ENCODE data around the gene BRD9.
"Not testable (repeated sequence)": the region's sequence is repeated elsewhere in the genome, so short reads cannot be mapped to it uniquely, and the experiment has no call there.

Gene BRD9

DNA sequence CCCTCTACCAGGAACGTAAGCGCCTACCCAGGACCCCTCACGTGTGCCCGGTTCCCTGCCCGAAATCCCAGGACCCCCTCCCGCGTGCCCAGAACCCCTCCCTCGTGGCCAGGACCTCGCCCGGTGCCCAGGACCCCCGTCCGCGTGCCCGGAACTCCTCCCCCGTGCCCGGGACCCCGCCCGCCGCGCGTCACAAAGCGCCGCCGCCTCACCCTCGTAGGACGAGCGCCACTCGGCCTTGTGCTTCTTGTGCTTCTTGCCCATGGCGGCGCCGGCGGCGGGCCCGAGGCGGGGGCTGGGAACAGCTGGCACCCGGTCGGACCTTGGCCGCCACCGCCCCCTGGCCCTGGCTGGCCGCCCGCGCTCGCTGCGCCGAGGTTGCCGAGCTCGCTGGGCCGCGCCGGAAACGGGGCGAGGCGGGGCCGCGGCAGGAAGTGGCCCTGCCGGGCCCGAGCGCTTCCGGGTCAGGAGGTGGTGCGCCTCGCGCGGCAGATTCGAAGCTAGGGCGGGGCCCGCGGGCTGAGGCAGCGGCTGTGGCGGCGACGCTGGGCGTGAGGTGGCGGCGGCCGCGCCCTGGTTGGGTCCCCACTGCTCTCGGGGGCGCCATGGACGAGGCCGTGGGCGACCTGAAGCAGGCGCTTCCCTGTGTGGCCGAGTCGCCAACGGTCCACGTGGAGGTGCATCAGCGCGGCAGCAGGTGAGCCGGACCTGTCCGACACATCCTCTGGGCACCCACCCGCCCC lies at the start of gene BRD9, which contains the start of gene TRIP13:
BRD9 (minus strand) TSS at position 408 of the 743 bp plus-strand sequence; CDS start at position 264, 144 bp downstream.
TRIP13 (plus strand) TSS at position 491 of the 743 bp plus-strand sequence; CDS start at position 606, 115 bp downstream.
- DNase-seq (ENCODE audit: low read depth) = peak; percentile 78

DNA sequence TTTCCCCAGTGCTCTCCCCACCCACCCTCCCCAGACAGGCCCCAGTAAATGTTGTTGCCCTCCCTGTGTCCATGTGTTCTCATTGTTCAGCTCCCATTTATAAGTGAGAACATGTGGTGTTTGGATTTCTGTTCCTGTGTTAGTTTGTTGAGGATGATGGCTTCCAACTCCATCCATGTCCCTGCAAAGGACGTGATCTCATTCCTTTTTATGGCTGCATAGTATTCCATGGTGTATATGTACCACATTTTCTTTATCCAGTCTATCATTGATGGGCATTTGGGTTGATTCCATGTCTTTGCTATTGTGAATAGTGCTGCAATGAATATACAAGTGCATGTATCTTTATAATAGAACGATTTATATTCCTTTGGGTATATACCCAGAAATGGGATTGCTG lies 48.1 kb upstream of the BRD9 start:
- DNase-seq (ENCODE audit: low read depth) = not testable (repeated sequence)

DNA sequence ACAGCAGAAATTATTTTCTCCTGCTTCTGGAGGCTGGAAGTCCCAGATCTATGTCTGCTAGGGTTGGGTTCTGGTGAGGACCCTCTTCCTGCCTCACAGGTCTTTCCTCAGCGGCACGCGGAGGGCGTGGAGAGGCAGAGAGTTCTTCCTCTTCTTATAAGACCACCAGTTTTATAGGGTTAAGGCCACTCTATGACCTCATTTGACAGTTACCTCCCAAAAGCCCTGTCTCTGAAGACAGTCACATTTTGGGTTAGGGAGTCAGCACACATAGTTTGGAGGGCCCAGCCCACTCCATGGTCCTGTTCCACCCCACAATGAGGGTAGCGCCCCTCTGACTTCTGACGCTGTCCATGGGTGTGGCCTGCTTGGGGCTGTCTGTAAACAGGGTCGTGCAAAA lies 46.8 kb upstream of the BRD9 start:
- DNase-seq (ENCODE audit: low read depth) = no peak

DNA sequence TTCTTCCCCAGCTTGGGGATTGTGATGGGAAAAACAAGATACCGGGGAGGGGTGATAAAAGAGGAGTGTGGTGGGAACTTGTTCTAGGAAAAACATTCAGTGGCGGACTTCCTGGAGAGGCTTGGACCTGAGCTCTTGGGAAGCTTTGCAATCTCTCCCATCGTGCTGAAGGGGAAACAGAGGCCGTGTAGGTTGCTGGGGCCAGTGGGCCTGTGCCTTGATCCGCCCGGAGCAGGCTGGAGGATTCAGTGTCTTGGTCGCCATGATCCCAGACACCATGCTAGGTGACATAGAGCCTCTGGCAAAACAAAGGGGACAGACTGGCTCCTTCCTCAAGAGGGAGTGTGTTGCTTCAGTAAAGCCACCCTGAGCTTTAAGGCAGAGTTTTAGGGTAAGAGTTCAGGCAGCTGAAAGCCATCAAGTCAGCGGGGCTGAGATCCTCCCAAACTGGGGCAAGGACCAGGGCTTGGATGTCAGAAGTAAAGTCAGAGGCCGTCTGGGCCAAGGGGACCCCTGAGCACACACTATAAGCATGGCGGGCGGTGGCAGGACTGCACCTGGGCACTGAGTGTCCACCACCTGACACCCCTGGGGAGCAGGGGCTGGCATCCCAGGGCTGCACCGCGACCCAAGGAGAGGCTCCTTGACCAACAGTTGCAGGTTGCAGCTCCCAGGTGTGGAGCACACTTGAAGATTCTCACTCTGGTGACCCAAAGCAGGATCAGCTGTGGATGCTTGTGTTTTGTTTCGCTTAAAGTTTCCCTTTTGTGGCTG lies 44.7 kb upstream of the BRD9 start:
- DNase-seq (ENCODE audit: low read depth) = no peak

DNA sequence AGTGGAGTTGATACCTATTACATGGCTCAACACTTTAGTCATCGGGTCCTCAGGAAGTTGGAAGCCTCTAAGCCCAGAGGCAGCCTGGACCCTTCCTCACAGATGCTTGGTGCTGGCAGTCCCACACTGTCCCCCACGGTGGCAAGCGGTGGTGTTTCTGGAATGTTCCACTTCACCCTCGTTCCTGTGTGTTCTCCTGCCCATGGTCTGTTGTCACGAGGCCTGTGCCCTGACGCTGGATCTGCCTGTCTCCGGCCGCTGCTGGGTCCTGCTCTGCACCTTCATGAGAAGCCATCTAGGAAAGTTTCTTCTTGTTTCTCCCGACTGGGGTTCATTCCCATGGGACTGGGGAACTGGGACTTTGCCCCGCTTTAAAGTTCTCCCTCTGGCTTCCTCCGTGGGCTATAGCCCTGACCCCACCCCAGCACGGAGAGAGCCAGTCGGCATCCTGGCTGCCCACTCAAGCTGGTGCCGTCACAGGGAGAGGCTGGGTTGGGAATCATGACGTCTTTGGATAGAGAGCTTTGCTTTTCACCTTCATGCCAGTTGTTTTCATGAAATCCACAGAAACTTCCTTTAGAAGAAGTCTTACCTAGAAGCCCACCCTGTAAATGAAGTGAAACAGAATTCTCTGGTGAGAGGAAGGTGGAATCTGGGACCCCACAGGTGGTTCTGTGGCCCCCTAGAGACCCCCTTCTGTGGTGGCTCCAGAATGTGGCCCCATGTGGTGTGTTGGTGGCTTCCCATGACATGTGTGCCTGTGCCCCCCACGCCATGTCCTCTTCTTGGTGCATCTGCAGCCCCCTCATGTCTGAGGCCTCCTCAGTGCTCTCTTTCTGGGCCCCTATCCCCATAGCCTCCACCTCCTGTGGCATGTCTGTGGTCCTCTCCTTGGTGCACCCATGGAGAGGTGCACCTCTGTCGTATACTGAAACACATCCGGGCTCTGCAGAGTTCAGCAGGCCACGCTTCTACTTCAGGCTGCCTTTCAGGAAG lies 43.8 kb upstream of the BRD9 start:
- no peak for DNase-seq (ENCODE audit: low read depth)

DNA sequence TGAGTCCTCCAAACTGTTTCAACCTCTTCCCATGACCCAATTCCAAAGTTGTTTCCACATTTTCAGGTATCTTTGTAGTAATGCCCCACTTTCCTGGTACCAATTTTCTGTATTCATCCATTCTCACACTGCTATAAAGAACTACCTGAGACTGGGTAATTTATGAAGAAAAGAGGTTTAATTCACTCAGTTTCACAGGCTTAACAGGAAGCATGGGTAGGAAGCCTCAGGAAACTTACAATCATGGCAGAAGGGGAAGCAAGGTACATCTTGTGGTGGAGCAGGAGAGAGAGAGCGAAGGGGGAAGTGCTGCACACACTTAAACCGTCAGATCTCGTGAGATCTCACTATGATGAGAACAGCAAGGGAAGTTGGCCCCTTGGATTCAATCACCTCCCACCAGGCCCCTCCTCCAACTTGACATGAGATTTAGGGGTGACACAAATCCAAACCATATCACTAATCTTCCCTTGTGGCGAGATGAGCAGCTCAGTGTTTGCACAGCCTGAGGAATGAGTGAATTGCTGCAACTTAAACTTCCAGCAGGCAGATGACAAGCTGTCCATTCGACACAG lies 43.0 kb upstream of the BRD9 start:
- no peak for DNase-seq (ENCODE audit: low read depth)

DNA sequence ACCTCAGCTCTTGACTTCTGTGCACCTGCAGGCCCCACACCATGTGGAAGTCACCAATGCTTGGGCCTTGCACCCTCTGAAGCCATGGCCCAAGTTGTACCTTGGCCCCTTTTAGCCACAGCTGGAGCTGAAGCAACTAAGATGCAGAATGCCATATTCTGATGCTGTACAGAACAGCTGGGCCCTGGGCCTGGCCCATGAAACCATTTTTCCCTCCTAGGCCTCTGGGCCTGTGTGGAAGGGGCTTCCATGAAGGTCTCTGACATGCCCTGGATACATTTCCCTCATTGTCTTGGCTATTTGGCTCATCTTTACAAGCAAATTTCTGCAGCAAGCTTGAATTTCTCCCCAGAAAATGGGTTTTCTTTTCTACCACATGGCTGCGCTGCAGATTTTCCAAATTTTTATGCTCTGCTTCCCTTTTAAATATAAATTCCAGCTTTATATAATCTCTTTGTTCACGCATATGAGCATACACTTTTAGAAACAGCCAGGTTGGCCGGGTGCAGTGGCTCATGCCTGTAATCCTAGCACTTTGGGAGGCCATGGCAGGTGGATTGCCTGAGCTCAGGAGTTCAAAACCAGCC lies 41.9 kb upstream of the BRD9 start:
- not testable (repeated sequence) for DNase-seq (ENCODE audit: low read depth)

DNA sequence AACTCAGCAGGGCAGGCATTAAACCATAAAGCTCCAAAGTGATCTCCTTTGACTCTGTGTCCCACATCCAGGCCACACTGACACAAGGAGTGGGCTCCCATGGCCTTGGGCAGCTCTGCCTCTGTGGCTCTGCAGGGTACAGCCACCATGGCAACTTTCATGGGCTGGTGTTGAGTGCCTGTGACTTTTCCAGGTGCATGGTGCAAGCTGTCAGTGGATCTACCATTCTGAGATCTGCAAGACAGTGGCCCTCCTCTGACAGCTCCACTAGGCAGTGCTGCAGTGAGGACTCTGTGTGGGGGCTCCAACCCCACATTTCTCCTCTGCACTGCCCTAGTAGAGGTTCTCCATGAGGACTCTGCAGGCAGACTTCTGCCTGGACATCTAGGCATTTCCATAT lies 41.4 kb upstream of the BRD9 start:
- DNase-seq (ENCODE audit: low read depth) = not testable (repeated sequence)

DNA sequence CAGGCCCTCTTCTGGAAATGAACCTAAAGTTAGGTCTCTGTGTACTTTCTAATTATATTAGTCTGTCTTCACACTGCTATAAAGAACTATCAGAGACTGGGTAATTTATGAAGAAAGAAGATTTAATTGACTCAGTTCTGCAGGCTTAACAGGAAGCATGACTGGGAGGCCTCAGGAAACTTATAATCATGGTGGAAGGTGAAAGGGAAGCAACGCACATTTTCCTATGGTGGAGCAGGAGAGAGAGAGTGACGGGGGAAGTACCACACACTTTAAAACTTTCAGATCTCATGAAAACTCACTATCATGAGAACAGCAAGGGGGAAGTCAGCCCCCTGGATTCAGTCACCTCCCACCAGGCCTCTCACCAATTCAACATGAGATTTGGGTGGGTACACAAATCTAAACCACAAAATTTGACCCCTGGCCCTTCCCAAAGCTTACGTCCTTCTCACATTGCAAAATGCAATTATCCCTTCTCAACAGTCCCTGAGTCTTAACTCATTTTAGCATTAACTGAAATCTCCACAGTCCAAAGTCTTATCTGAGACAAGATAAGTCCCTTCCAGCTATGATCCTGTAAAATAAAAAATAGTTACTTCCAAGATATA lies 40.8 kb upstream of the BRD9 start:
- no peak for DNase-seq (ENCODE audit: low read depth)

DNA sequence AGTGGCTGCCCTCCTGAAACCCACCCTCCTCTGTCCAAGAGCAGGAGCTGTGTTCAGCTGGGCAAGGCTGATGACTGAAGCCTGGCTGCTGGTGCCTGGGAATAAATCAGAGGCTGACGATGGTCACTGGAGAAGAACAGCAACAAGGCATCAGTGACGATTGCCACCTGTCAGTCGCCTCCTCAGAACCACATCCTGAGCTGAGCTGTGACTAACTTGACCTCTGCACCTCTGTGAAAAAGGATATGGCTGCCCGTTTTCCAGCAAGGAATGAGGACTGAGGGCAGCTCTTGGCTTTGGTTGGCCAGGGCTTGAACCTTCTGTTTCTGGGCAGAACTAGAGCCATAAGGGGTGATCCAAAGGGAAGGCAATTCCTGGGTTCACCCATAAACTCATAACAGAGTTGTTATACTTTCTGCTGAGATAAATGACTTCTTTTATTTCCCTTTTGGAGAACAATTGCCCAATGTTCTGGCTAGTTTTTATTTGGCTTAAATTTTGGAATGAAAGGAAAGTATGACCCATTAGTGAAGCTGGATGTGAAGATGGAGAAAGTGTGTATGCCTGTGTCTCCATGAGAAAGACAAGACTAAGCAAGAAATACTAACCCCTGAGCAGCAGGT lies 40.1 kb upstream of the BRD9 start:
- no peak for DNase-seq (ENCODE audit: low read depth)

DNA sequence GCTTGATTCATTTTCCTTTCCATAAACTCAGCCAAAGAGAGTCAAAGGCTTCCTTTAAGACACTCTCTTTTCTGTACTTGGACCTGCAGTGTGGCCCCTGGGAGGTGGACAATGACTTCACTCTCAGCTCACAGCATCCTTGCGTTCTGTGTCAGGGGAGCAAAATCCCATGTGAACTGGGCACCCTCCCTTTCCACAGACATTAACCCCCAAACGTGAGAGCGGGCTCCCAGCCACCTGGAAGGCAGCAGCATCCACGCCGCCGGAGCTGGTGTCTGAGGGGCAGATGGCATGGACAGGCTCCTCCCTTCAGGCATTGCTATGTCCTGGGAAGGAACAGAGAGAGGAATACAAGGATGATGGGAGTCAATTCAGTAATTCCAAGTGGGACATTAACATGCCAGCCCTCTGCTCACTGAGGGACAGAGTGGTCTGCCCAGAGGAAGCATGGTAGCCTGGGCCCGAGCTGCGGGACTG lies 39.6 kb upstream of the BRD9 start:
- no peak for DNase-seq (ENCODE audit: low read depth)

DNA sequence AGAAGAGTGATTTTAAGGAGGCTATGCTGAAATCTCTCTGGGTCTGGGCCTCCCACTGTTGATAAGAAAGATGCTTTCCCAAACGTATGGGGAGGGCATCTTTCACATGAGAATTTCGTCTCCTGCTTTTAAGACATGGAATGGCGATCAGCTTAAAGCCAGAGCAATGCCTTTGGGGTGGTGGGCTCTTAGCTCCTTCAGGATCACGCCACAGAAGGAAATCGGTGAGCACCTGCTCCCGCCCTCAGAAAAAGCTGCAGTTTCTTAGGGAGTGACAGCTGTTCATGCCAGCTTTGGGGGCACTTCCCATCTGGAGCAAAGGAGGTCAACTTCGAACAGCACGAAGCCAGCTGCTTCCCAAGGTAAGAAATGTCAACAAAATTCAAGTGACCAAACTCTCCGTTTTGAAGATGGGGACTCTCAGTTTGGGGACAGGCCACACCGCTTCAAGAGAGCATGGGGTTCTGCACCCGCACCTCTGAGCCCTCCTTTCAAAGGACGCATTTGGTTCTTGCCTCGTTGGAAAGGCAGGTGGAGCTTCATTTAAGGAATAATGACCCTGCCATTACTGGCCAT lies 39.1 kb upstream of the BRD9 start:
- no peak for DNase-seq (ENCODE audit: low read depth)

DNA sequence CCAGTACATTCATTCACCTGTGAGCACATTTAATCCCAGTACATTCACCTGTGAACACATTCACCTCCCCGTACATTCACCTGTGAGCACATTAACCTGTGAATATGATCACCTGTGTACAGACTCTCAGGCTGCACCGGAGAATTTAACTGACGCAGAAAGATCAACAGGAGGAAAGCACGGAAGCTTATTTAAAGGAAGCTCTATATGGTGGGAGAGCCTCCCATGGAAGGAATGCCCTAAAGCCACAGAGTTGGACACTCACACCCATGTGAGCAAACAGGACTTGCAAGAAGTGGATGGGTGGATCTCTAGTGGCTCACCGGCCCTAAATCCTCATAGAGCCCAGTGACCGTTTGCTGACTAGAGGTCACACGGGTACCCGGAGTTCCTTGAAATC lies 38.3 kb upstream of the BRD9 start:
- no peak for DNase-seq (ENCODE audit: low read depth)

DNA sequence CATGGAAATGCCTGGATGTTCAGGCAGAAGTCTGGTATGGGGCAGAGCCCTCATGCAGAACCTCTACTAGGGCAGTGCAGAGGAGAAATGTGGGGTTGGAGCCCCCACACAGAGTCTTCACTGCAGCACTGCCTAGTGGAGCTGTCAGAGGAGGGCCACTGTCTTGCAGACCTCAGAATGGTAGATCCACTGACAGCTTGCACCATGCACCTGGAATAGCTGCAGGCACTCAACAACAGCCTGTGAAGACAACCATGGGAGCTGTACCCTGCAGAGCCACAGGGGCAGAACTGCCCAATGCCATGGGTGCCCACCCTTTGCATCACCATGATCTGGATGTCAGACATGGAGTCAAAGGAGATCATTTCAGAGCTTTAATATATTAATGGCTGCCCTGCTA lies 37.0 kb upstream of the BRD9 start:
- DNase-seq (ENCODE audit: low read depth) = no peak

DNA sequence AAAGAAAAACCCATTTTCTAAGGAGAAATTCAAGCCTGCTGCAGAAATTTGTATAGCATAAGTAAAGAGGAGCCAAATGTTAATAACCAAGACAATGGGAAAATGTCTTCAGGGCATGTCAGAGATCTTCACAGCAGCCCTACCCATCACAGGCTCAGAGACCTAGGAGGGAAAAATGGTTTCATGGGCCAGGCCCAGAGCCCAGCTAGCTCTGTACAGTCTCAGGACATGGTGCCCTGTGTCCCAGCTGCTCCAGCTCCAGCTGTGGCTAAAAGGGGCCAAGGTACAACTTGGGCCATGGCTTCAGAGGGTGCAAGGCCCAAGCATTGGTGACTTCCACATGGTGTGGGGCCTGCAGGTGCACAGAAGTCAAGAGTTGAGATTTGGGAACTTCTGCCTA lies 36.6 kb upstream of the BRD9 start:
- not testable (repeated sequence) for DNase-seq (ENCODE audit: low read depth)

DNA sequence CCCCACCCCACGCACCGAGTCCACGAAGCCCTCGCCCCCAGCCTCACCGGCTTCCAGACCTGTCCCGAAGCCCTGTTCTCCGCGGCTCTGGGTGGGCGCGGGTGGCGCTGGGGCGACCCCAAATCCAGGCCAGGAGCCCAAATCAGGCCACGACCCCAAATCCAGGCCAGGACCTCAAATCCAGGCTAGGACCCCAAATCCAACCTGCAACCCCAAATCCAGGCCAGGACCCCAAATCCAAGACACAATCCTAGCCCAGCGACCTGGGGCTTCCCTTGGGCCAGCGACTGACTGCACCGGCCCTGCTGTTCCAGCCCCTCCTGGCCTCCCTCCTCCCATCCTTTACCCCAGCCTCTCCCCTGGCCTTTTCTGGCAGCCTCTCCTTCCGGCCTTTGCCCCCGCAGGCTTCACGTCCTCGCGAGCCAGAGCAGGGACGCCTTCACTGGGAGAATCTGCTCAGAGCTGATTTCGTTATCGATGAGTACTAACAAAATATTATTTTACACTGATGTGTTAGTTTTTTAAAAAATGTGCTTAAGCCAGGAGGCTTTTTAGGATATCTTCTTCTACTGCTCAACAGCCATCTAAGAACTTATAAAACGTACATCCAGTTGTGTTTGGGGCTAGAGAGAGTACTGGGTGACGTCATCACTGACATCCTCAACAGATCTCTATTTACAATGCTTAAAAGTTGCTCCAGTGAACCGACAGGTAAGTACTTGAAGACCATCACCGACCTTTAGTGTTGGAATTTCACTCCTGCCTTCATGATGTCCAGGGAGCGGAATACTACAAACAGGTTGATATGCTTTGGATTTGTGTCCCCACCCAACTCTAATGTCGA lies 34.8 kb upstream of the BRD9 start:
- no peak for DNase-seq (ENCODE audit: low read depth)

DNA sequence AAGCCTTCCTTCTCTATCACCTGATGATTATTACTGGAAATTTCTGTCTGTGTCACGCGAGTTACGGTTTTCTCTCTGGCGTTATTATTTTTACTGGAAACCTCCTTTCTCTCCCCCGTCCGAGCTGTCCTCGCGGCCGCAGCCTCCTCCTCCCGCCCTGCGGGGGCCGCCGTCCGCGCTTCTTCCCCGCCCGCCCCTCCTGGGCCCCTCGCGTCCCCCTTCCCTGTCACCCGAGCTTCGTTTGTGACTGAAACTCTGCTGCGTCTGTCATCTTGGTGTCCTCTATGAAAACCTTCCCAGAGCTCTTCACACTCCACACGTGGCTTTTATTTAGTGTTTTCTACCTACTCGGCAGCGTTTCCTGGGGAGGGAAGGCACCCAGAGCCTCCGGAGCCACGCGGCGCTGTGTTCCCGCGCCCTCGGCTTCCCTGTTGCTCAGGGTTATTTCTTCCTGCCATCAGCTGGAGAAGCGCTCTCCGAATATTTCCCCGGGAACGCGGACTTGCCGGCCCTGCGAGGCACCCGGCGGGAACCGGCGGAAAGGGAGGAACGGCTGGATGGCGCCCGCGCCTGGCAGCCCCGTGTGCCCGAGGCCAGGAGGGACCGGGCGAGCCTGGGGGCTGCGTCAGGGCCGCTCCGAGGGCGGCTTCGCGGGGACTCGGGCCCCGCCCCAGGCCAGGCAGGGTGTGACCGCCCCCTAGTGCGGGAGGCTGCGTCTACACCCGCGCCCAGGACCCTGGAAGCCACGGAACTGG lies 34.0 kb upstream of the BRD9 start:
- no peak for DNase-seq (ENCODE audit: low read depth)

DNA sequence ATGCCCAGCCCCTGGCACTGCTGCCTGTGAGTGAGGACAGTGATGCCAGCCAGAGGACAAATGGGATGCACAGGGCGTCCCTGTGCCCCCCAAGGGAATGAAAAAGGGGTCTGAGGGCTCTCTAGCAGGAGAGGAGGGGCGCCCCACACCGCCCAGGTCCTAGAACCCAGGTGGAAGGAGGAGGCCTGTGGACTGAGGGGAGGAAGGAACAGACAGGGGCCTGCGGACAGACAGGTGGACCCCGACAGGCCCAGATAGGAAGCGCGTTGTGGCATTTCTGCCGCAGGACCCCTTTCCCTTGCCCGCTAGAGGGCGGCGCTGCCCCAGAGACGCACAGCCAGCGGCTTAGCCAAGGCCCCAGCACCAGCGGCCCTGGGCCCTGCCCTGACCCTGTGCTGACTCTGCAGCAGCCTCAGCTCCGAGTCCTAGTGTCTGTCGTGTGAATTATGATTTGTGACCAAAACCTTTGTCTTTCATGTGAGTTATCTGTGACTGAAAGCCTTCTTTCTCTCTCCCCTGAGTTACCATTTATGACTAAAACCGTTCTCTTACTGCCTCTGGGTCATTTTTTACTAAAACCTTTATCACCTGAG lies 30.8 kb upstream of the BRD9 start:
- DNase-seq (ENCODE audit: low read depth) = peak; percentile 55

All from activated T-helper 9 cell treated with anti-CD3 and anti-CD28 coated beads, Interleukin-2, amount 50 U/mL, for 16 hours (primary cell).